HG02642 (cell line): ENCODE measurements around the gene KRT79.

Source experiments
- ATAC-seq: cut with Tn5 transposase; IDR thresholded peaks from one replicate; pipeline ENCODE4 v1.9.1; 2021; ENCODE audit warnings: mild to moderate bottlenecking; ENCODE audit not compliant: unreplicated experiment, poor library complexity

KRT79 gene

GRCh38 chr12:52836042-52836466 lies 1.9 kb upstream of the KRT79 start:
- no peak for ATAC-seq

GRCh38 chr12:52835271-52836041 lies 1.3 kb upstream of the KRT79 start:
- no peak for ATAC-seq

DNA sequence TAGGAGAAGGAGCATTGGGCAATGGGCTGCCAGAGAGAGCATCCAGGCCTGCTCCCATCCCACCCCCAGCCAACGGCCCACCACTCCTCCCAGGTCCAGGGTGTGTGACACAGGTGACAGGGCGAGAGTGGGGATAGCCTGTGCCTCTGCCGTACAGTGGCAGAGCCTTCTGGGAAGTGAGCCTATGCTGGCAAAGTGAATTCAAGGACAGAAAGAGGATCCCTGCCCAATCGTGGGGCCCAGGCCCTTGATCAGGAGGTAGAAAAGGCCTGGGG lies 553 bp upstream of the KRT79 start:
- ATAC-seq = no peak

GRCh38 chr12:52832985-52833905 lies 866 bp downstream of the KRT79 start:
- no peak for ATAC-seq

GRCh38 chr12:52832451-52832850 lies 1.7 kb downstream of the KRT79 start:
- ATAC-seq = no peak

- ATAC-seq = no peak
These were observed 2.9 kb downstream of the KRT79 start for GRCh38 chr12:52831251-52831650.

DNA sequence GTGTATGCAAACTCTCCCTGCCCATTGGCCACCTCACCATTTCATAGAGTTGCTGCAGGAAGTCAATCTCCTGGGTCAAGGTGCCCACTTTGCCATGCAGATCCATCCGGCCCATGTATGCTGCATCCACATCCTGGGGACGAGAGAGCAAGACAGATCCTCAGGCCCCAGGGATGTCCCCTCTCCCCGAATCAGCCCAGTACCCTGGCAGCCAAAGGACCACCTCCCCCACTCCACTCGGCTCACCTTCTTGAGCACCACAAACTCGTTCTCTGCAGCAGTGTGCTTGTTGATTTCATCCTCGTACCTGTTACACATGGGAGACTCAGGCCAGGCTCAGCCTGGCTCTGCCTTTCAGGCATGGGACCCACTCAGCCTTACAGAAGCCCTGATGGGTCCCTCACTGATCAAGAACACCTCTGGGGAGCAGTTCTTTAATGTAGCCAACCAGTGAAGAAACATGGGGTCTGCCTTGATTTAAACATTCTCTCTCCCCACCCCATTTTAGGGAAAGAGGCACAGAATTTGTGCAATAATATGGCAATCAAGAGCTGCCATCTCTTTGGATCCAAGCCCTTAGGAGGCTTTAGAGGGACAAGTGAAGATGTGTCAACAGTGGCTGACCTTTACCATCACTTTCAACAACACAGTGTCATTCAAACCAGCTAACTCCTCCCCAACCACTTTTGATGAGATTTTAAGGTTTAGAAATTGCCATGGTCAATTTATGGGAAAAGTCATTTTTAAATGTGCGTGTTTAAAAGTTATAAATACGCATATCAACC lies 3.9 kb downstream of the KRT79 start:
- ATAC-seq = no peak

DNA sequence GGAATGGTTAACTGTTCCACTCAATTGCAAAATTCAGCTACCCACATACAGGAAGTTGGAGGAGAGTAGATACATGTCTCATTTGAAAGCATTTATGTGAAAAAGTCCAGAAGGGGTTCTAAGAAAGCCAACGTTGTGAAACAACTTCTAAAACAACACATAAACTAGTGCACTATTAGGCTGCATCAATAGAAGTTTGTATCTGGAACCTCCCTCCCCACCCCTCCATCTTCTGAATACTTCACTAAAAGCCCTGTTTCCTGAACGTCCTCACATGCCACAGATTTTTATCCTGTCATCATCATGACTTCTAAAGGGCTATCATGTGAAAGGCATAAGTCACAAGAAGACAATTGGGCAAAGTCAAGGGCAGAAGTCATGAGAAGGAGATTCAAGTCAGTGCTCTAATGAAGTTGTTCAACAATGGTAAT lies 5.5 kb downstream of the KRT79 start:
- ATAC-seq = no peak

GRCh38 chr12:52828156-52828555 lies 6.0 kb downstream of the KRT79 start:
- ATAC-seq = no peak

DNA sequence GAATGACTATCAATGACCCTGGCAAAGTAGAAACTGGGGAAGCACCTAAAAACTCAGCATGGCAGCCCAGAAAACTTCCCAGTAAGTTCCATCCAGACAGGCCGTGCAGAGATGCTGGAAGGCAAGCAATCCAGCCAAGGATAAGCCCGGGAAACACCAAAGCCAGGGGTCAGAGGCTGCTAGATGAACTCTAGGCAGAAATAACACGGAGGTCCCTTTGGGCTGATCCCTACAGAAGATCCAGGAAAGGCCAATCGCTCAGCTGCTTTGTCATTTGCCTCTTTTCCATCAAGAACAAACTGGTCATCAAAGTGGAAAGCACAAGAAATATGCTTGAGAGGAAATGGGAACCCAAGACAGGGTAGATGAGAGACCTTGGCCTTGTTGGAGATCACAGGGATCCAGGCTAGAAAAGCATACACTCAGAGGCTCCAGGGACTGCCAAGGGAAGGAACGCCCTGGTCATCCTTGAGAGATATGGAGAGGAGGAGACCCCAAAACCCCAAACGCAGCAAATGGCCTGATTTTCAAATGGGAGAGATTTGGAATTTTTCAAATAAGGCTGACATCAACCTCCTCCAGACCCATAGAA lies 6.5 kb downstream of the KRT79 start:
- no peak for ATAC-seq

DNA sequence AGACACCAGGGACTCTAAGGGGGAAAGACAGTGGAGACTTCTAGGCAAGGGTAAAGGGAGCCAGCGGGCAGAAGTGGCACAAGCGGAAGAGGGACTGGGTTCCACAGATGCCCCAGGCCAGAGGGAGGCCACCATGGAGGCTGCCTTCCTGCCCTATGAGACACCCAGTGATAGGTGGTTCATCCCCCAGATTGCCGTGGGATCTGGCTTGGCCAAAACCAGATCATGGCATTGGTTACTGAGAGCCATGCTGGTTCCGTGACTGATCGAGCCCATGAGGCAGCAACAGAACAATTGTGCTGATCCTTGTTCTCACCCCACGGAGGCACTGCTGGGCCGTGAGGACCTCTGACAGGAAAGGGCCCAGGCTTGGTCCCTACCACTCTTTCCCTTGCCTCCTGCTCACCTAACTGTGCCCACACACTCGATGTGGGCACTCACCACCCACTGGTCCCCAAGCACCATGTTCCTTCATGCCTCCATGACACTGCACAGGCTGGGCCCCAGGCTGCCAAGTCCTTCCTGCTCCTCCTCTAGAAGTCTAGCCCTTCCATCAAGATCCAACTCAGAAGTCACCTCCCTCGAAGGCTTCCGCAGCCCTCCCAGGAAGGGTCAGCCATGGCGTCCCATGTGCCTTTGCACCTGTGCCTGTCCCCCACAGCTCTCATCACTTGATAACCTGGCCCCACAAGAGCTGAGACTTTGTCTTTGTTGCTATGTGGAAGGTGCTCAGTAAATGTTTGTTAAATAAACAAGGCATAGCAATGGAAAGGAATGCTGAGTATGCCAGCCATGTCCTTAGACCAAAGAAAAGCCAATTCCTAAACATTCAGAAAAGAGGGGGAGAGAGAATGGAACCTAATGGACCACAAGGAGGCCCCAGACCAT lies 7.3 kb downstream of the KRT79 start:
- ATAC-seq = no peak

GRCh38 chr12:52825961-52826360 lies 8.2 kb downstream of the KRT79 start:
- ATAC-seq = no peak

GRCh38 chr12:52824741-52825410 lies 9.2 kb downstream of the KRT79 start:
- ATAC-seq = no peak

GRCh38 chr12:52823761-52824450 lies 10.2 kb downstream of the KRT79 start:
- ATAC-seq = no peak

GRCh38 chr12:52822771-52823510 lies 11.2 kb downstream of the KRT79 start:
- no peak for ATAC-seq

DNA sequence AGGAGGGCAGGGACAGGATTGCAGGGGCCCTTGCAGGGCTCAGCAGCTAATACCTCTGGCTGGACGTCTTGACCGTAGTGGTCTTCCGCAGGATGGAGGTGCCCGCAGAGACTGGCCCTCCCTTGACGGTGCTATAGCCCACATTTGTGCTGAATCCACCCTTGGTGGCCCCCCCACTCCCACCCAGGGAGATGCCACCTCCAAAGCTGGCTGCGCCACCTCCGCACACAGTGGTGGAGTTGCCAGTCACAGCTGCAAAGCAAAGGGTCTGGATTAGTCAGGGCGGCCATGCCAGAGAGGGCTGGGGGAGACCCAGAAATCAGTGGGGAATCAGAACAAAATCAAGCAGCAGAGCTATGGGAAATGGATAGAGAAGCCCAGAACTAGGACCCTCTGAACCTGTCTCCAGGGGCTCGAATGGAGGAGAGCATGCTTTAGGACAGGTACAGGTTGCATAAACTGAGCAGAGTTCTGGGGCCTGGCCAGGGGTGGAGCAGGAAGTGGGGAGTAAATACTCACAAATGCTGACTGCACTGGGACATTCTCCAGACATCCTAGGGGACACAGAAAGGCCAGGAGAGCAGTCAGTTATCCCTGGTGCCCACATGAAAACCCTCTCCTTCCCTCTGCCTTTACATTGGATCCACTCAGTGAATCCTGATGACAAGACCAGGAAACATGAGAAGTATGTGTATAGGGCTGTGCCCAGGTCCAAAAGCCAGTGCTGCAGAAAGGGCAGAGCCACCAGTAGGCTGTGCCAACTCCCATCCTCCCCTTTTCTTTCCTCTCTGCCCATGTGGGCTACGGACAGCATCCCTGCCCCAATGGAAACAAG lies 12.1 kb downstream of the KRT79 start:
- ATAC-seq = no peak
